ENCODE results near the gene HES5. TPM values are rescaled to one million over a fixed set of nuclear protein-coding genes. Genes with fewer than 3 reads are reported as not detected.

The HES5 gene
- total RNA-seq, 1 donor from 2014 or later: 1.5 TPM

DNA sequence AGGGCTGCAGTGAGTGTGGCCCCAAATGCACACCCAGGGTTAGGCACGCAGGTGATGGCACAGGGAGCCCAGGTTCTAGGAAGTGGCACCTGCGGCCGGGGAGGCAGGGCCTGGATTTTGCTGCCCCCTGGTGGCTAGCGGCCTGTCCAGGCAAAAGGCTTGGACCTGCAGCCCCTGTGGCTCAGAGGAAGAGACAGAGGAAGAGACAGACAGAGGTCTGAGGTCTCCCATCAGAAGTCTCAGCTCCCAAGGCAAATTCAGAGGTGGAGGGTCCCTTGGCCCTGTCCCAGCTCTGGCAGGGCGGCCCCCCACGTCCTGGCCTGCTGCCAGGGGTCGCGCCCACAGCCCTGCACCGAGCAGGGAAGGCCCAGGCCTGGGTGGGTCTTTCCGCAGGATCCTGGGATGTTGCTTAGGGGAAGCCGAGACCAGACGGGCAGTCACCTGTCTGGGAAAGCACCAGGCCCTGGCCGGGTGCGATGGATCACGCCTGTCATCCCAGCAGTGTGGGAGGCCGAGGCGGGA lies 18.1 kb upstream of the HES5 start:
- ATAC-seq: peak; percentile 57
- intact Hi-C loops (cut with DNase I): loop anchor here (10.0 kb wide), 1 partner anchor 133 kb away; the partner anchor contains the start of gene PEX10
- H3K4me1 ChIP-seq: peaks cover 38% of the 10 kb centered on the region

DNA sequence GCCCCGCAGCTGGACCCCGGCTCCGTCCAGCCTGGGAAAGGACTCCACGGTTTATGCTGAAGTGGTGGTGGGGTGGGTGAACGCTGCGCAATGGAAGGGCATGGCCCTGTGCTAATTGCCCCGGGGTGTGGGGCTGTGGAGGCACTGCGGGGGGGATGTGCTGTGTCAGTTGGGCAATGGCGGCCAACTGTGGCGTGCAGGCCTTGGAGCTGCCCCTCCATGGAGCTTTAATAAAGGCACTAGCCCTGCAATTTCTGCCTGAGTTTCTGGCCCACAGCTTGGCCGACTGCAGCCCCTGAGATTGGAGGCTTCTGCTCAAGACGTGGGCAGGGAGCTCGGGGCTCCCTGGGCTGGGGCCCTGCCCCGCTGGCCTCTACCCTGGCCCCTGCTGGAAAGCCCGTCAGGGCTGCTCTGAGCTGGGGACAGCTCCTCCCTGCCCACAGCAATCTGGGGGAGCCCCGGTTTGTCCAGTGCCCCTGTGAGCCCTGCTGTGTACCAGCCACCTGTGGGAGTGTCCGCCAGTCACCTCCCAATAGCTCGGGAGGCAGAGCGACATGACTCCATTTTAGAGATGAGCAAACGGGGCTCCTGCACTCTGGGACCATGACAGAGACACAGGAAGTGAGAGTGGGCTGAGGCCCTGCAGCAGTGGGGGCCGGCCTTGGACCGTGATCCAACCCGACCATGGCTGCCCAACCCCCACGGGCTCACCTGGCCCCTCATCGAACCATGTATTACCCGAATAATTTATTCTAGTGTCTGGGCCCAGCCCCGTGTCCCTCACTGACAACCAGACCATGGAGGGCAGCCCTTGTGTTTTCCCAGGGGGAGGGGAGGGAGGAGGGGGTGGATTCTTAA lies 17.4 kb upstream of the HES5 start:
- no peaks in the 10 kb centered on the region for H3K27me3 ChIP-seq
- peak overlapping the region; percentile 97 for H3K27ac ChIP-seq
- H3K36me3 ChIP-seq: no peaks in the 10 kb centered on the region
- TF ChIP-seq, protein P1, sequence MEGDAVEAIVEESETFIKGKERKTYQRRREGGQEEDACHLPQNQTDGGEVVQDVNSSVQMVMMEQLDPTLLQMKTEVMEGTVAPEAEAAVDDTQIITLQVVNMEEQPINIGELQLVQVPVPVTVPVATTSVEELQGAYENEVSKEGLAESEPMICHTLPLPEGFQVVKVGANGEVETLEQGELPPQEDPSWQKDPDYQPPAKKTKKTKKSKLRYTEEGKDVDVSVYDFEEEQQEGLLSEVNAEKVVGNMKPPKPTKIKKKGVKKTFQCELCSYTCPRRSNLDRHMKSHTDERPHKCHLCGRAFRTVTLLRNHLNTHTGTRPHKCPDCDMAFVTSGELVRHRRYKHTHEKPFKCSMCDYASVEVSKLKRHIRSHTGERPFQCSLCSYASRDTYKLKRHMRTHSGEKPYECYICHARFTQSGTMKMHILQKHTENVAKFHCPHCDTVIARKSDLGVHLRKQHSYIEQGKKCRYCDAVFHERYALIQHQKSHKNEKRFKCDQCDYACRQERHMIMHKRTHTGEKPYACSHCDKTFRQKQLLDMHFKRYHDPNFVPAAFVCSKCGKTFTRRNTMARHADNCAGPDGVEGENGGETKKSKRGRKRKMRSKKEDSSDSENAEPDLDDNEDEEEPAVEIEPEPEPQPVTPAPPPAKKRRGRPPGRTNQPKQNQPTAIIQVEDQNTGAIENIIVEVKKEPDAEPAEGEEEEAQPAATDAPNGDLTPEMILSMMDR (IDR thresholded peaks at IDR 0.05): no peak
- ATAC-seq (no peak), DNase-seq (no peak)
- peaks cover 38% of the 10 kb centered on the region for H3K4me1 ChIP-seq
- H3K9me3 ChIP-seq: no peaks in the 10 kb centered on the region
- intact Hi-C loops (cut with DNase I): loop anchor here (10.0 kb wide), 1 partner anchor 133 kb away; the partner anchor contains the start of gene PEX10
- peak overlapping the region; percentile 85 for H3K4me3 ChIP-seq

More for the DNA sequence above, 18.1 kb upstream of the HES5 start:
- H3K27ac ChIP-seq: peak overlapping the region; percentile 97
- TF ChIP-seq, protein P1 (IDR thresholded peaks at IDR 0.05): peak; percentile 96
- H3K4me3 ChIP-seq: peak overlapping the region; percentile 85
- H3K9me3 ChIP-seq: no peaks in the 10 kb centered on the region
- H3K27me3 ChIP-seq: no peaks in the 10 kb centered on the region
- no peaks in the 10 kb centered on the region for H3K36me3 ChIP-seq
- peak; percentile 93 for DNase-seq

DNA sequence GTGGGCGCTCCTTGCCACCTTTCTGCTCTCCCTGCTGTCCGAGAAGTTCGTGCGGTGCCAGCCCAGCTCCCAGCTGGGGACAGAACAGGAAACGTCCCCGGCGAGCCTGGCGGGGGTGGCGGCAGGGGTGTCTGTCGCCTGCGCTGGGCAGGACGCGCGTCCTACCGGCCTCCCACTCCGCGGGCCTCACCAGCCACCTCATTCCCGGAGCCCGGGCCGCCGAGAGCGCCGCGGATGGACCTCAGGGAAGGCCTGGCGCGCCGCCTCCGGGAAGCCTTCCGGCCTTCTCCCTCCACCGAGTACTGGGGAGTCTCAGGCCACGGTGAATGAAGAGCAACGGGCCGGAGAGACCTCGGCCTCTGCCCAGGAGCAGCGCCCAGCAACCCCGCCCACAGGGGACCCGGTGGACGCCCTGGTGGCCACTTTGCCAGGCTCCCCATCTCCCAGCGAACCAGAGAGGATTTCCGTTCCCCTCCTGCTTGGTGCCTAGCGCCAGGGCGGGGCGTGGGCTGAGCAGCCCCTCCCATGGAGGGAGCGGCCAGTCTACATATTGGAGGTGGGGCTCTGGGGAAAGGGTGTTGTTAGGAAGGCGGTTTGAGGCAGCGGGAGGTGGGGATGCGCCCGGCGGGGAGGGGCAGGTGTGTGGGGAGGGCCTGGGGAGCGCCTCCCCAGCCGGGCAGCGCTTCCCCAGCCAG lies 16.6 kb upstream of the HES5 start:
- TF ChIP-seq, protein P1 (IDR thresholded peaks at IDR 0.05): no peak
- peaks cover 40% of the 10 kb centered on the region for H3K4me1 ChIP-seq
- peak; percentile 94 for DNase-seq
- peak; percentile 75 for ATAC-seq
- intact Hi-C loops (cut with DNase I): loop anchor here (10.0 kb wide), 1 partner anchor 132 kb away; the partner anchor contains the start of gene PEX10
- no peaks in the 10 kb centered on the region for H3K9me3 ChIP-seq
- peak overlapping the region; percentile 85 for H3K4me3 ChIP-seq
- H3K36me3 ChIP-seq: no peaks in the 10 kb centered on the region
- H3K27ac ChIP-seq: peak overlapping the region; percentile 97
- H3K27me3 ChIP-seq: no peaks in the 10 kb centered on the region

DNA sequence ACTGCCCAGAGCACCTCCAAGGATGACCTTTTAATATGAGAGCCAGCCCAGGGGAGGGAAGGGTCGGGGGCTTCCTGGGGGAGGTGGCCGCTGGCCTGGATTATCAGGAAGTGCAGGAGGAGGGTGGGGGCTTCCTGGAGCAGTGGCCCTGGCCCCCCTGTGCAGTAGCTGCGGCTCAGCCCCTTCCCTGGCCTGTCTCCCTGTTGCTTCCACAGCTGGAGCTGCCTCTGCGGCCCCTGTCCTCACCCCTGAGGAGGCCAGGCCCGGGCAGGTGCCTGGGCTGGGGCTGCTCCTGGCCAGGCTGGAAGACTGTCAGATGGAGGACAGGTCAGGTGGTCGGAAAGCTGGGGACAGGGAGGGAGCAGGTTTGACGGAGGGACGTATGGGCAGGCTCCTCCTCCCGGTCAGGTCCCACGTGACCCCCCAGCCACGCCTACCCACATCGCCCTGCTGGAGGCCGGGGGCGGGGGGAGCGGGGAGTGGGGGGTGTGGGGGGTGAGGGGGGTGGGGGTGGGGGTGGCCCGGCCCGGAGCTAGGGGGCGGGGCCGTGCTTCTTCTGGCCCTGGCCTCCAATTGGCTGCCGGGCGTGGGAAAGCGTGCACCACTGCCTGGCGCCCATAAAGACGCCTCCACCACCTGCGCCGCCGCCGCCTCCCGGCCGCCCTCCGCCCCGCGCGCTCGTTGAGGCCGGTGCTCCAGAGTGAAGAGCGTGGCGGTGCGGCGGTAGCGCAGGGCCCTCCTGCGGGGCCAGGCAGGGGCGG lies 15.9 kb upstream of the HES5 start:
- H3K4me1 ChIP-seq: peaks cover 42% of the 10 kb centered on the region
- peaks cover 2% of the 10 kb centered on the region for H3K27me3 ChIP-seq
- intact Hi-C loops (cut with DNase I): loop anchor here (10.0 kb wide), 1 partner anchor 131 kb away; the partner anchor contains the start of gene PEX10
- no peaks in the 10 kb centered on the region for H3K36me3 ChIP-seq
- ATAC-seq (peak; percentile 76), DNase-seq (peak; percentile 97)
- TF ChIP-seq, protein P1 (IDR thresholded peaks at IDR 0.05): no peak
- H3K9me3 ChIP-seq: no peaks in the 10 kb centered on the region
- H3K27ac ChIP-seq: peak overlapping the region; percentile 97
- peak overlapping the region; percentile 85 for H3K4me3 ChIP-seq
